Sciatic nerve (tissue), 2 donors: ENCODE measurements around the gene SETD4. TPM values are rescaled to one million over a fixed set of nuclear protein-coding genes. Genes with fewer than 3 reads are reported as not detected.
"Not testable (repeated sequence)": the region's sequence is repeated elsewhere in the genome, so short reads cannot be mapped to it uniquely, and the experiment has no call there.

Experiments used
- ATAC-seq: fragments of 200-7000 bp; cut with Tn5 transposase; one replicate; pipeline ENCODE4 v1.9.1; 2020; ENCODE audit warnings: mild to moderate bottlenecking, moderate library complexity
- DNase-seq: peaks from one replicate; pipeline ENCODE4 v3.0.0-alpha.2; 2020; ENCODE audit warnings: low spot score
- intact Hi-C: fragments of 100-400 bp; cut with DNase I; formaldehyde crosslinking; loops from one replicate; pipeline ENCODE4 v1.14.2; 2022
- total RNA-seq: library from RNA; stranded (reverse); fragmentation: NEBNext Ultra II Directional; extraction: Animal tissue kit (Norgen Biotek cat#: 25700); gene quantifications from one replicate; pipeline ENCODE4 v1.2.1, GENCODE V29; 2021
- donor health status: DM: no; HTN: no; CAD: no.
- donor health status: DM: no; HTN: no; CAD: no.

The SETD4 gene
- total RNA-seq, 1 donor from 2014 or later: 21.5 TPM

DNA sequence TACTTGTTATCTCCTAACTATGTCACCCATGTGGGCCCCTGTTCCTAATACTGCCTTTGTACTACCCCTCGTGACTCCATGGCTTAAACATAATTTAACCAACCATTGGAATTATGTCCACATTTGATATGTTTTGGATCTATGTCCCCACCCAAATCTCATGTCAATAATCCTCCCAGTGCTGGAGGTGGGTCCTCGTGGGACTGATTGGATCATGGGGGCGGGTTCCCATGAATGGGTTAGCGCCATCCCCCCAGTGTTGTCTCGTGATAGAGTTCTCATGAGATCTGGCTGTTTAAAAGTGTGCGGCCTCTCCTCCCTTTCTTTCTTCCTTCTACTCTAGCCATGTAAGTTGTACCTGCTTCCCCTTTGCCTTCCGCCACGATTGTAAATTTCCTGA, 19.3 kb upstream of the SETD4 start:
- ATAC-seq (no peak), DNase-seq (no peak)
- intact Hi-C loops: no loop called here

- intact Hi-C loops: no loop called here
- DNase-seq (no peak), ATAC-seq (peak; percentile 43)
Measured at GRCh38 chr21:36079010-36079649, 18.8 kb upstream of the SETD4 start.

GRCh38 chr21:36077758-36078157, 17.4 kb upstream of the SETD4 start:
- intact Hi-C loops: no loop called here
- DNase-seq: no peak
- ATAC-seq: no peak

GRCh38 chr21:36076878-36077655, 16.7 kb upstream of the SETD4 start:
- ATAC-seq: no peak
- intact Hi-C loops: no loop called here

DNA sequence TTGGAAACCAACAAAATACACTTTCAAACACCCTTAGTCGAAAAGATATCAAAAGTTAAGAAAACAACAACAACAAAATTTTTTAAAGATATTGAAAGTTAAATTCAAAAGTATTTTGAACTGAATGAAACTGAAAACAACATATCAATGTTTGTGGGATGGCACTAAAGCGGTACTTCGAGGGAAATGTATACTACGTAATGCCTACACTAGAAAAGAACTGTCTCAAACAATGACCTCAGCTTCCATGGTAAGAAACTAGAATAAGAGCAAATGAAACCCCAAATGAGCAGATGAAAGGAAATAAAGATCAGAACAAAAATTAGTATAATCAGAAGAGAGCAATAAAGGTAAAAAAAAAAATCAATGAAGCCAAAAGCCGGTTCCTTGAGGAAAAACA, 15.6 kb upstream of the SETD4 start:
- intact Hi-C loops: no loop called here
- DNase-seq (no peak), ATAC-seq (no peak)

More at GRCh38 chr21:36076878-36077655, 16.7 kb upstream of the SETD4 start:
- DNase-seq: no peak

DNA sequence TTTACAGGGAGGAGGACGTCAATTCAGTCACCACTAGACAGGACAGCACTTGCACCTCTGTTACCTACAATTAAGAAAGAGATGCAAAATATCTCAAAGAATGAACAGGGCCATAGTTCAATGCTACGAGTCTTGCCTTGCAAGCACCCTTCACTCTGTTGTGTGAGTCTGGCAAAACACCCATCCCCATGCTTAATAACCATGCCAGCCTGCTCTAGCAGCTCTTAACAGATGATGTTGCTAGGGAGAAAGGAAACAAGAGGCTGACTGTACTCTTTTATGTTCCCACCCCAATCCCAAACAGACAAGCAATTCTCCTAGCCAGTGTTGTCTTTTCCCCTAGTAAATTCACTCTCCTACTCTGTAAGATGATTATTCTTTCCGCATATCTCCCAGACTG, 14.8 kb upstream of the SETD4 start:
- intact Hi-C loops: no loop called here
- ATAC-seq (peak; percentile 64), DNase-seq (no peak)

- ATAC-seq, DNase-seq, intact Hi-C loops: not testable (repeated sequence)
Measured at GRCh38 chr21:36073911-36074310, 13.6 kb upstream of the SETD4 start.

- intact Hi-C loops: no loop called here
- DNase-seq (no peak), ATAC-seq (no peak)
Measured at GRCh38 chr21:36073181-36073580, 12.9 kb upstream of the SETD4 start.

GRCh38 chr21:36072453-36073162, 12.3 kb upstream of the SETD4 start:
- ATAC-seq: no peak
- intact Hi-C loops: no loop called here
- DNase-seq: no peak

- intact Hi-C loops: no loop called here
- ATAC-seq: no peak
Measured at GRCh38 chr21:36070999-36071398, 10.7 kb upstream of the SETD4 start.

GRCh38 chr21:36069713-36070583, 9.6 kb upstream of the SETD4 start, which contains the start of gene CBR1:
Gene CBR1, plus strand, starts transcription at chr21:36070024. Its CDS starts 92 bp downstream, at chr21:36070116.
- DNase-seq (peak; percentile 97), ATAC-seq (peak; percentile 99)
- intact Hi-C loops: no loop called here

More at GRCh38 chr21:36070999-36071398, 10.7 kb upstream of the SETD4 start:
- DNase-seq: no peak

DNA sequence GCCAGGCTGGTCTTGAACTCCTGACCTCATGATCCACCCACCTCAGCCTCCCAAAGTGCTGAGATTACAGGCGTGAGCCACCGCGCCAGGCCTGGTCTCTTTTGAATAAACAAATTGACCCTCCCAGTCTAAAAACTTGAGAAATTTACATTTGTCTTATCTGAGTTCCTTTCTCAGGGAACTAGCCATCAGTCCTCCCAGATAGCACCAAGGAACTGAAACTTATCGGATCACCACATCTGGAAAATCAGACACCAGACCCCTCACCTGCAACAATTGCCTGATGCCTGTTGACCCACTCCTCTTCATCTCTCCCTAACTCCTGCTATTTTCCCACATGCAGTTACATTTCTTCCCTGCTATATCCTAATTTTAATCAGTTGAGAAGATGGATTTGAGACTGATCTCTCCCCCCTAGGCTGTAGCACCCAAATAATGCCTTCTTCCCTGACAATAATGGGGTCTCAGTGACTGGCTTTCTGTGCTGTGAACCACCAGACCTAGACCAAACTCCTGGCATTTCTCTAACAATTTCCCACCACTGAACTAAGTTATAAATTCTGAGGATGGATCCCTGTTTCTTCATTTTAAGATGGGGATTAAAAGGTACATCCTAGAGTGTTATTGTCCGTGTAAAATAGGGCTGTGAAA, 8.5 kb upstream of the SETD4 start:
- intact Hi-C loops: no loop called here
- DNase-seq: no peak
- ATAC-seq: no peak

DNA sequence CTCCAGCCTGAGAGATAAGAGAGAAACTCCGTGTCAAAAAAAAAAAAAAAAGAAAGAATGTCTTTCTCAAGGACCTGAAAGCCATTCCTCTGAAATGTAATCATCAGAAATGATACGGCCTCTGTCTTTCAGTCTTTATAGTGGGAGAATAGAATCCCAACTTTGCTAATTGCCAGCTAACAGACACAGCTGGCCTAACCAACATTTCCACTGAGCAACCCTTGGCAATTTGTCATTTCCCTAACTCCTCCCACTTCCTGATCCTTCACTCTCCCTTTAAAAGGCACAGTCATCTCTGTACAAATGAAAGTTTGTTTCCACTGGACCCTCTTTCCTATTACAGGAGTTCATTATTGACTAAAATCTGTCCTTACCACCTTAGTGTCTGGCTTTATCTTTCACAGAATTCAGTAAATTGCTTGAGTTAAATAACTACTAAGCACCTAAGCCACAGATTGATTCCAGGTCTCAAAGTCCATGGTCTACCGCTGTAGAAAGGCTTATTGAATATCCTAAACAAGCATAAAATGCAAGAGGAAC, 5.2 kb upstream of the SETD4 start:
- no peak for ATAC-seq
- intact Hi-C loops: no loop called here
- no peak for DNase-seq

- intact Hi-C loops: no loop called here
- no peak for ATAC-seq
- DNase-seq: no peak
Measured at GRCh38 chr21:36064085-36064460, 3.7 kb upstream of the SETD4 start.

DNA sequence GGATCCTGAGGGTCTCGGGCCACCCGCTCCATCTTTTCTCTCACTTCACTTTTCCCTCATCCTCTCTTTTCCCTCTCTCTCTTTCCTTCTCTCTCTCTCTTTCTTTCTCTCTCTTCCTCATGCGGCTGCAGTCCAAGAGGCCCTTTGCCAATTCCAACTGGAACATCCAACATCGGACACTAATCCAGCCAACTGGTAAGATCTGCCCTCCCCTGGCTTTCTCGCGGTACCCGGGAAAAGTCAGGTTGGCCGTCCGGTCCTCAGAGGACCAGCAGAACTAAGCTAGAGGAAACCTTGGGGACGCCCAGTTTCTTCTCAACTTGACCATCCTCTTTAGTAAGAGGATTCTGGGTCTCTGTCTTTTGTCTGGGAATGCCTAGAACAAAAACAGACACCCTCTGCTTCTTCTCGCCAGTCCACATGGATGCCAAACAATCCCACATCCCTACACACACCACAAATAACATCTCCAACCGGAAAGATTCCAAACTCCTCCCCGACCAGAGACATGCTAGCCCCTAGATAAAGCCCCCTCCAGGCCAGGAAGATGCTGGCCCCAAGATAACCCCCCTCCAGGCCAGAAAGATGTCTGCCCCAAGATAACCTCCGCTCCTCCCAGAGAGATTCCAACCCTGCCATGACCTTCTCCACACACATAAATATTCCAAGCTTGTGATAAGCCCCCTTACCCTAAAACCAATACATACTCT, 3.2 kb upstream of the SETD4 start:
- intact Hi-C loops: no loop called here
- no peak for ATAC-seq

GRCh38 chr21:36061445-36061844, 1.1 kb upstream of the SETD4 start:
- intact Hi-C loops: no loop called here
- DNase-seq: no peak
- ATAC-seq: no peak

More for the DNA sequence above, 3.2 kb upstream of the SETD4 start:
- no peak for DNase-seq

GRCh38 chr21:36059823-36060158, 535 bp downstream of the SETD4 start:
- peak; percentile 56 for ATAC-seq
- intact Hi-C loops: no loop called here
- peak; percentile 74 for DNase-seq

- intact Hi-C loops: no loop called here
- no peak for ATAC-seq
Measured at GRCh38 chr21:36055551-36055950, 4.8 kb downstream of the SETD4 start.

More at GRCh38 chr21:36055551-36055950, 4.8 kb downstream of the SETD4 start:
- DNase-seq: no peak
